Testis (tissue), 2 donors: ENCODE results near the gene SELENOI.

Experiments used
- CTCF ChIP-seq, 3 experiments: fragments of 450-650 bp in 2 of 3; fragments of 200-600 bp in 1 of 3; sonication (generic) in 1 of 3; IDR thresholded peaks; one replicate each; pipeline ENCODE4 v1.5.1; 2016 to 2019; ENCODE audit warnings: antibody characterized with exemption in 3 of 3, mild to moderate bottlenecking in 2 of 3, moderate library complexity in 1 of 3
- POLR2A ChIP-seq: fragments of 450-650 bp; IDR thresholded peaks from one replicate; pipeline ENCODE4 v1.6.1; 2017; ENCODE audit warnings: antibody characterized with exemption, mild to moderate bottlenecking, moderate library complexity

- no peak for TF ChIP-seq CTCF (IDR thresholded peaks at IDR 0.05)
- no peak for TF ChIP-seq POLR2A
These were observed 54.8 kb downstream of the SELENOI start for GRCh38 chr2:26400723-26401122.
